OCI-LY3 (cell line): ENCODE data around the gene APOC1.
A peak's percentile ranks its signal among the peaks of the same experiment; 100 is the strongest.
"Not testable (repeated sequence)": the region's sequence is repeated elsewhere in the genome, so short reads cannot be mapped to it uniquely, and the experiment has no call there.

Source experiments
- H2AFZ ChIP-seq: fragments of 200-600, 300-600 bp; shearing (Covaris generic); 2 replicates; pipeline ENCODE4 v1.6.0; 2014; ENCODE audit warnings: antibody characterized with exemption, low read depth, low read length
- H3K27ac ChIP-seq: fragments of 200-600, 300-600 bp; sonication (generic); 2 replicates; pipeline ENCODE4 v1.5.1; 2014; ENCODE audit warnings: mild to moderate bottlenecking, low read length, moderate library complexity, mixed read lengths
- H3K27me3 ChIP-seq: fragments of 200-600, 300-600 bp; sonication (generic); 2 replicates; pipeline ENCODE4 v1.6.1; 2014; ENCODE audit warnings: low read depth, low read length, mixed read lengths
- H3K36me3 ChIP-seq: fragments of 200-600, 300-600 bp; sonication (generic); replicated peaks from 2 replicates; pipeline ENCODE3; 2014; ENCODE audit warnings: low read depth, low read length, mixed read lengths
- H3K4me1 ChIP-seq: fragments of 300-600, 200-600 bp; sonication (generic); 2 replicates; pipeline ENCODE4 v1.6.1; 2014; ENCODE audit warnings: low read length, mixed read lengths
- H3K4me2 ChIP-seq: fragments of 200-600, 300-600 bp; sonication (generic); 2 replicates; pipeline ENCODE4 v1.6.1; 2014; ENCODE audit warnings: low read length, mixed read lengths
- H3K4me3 ChIP-seq: fragments of 300-600, 200-600 bp; sonication (generic); 2 replicates; pipeline ENCODE4 v1.5.1; 2014; ENCODE audit warnings: antibody characterized with exemption, mild to moderate bottlenecking, low read length, moderate library complexity
- H3K79me2 ChIP-seq: fragments of 300-600, 200-600 bp; shearing (Covaris generic); 2 replicates; pipeline ENCODE4 v1.6.1; 2014; ENCODE audit warnings: mild to moderate bottlenecking, low read length, mixed read lengths
- H3K9ac ChIP-seq: fragments of 300-600, 200-600 bp; shearing (Covaris generic); 2 replicates; pipeline ENCODE4 v1.6.0; 2014; ENCODE audit warnings: mild to moderate bottlenecking, low read length, moderate library complexity
- H3K9me3 ChIP-seq: fragments of 200-600, 300-600 bp; shearing (Covaris generic); 2 replicates; pipeline ENCODE4 v1.6.1; 2014; ENCODE audit warnings: low read length, mixed read lengths; ENCODE audit not compliant: insufficient read depth
- H4K20me1 ChIP-seq: fragments of 200-600, 300-600 bp; sonication (generic); 2 replicates; pipeline ENCODE4 v1.6.1; 2016; ENCODE audit warnings: low read length, mixed read lengths; ENCODE audit not compliant: insufficient read depth
- CTCF ChIP-seq: fragments of 200-600, 300-600 bp; sonication (generic); IDR thresholded peaks from 2 replicates; pipeline ENCODE4 v1.5.1; 2014; ENCODE audit warnings: antibody characterized with exemption, low read length, low read depth
- EZH2phosphoT487 ChIP-seq: fragments of 200-600 bp; shearing (Covaris generic); IDR thresholded peaks from 2 replicates; pipeline ENCODE4 v1.6.1; 2018; ENCODE audit warnings: antibody characterized with exemption, mixed run types, low read depth

APOC1 gene

DNA sequence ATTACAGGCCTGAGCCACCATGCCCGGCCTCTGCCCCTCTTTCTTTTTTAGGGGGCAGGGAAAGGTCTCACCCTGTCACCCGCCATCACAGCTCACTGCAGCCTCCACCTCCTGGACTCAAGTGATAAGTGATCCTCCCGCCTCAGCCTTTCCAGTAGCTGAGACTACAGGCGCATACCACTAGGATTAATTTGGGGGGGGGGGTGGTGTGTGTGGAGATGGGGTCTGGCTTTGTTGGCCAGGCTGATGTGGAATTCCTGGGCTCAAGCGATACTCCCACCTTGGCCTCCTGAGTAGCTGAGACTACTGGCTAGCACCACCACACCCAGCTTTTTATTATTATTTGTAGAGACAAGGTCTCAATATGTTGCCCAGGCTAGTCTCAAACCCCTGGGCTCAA is 4.6 kb upstream of the APOC1 start:
- Histone ChIP-seq H4K20me1 (no peaks in the 10 kb centered on the region), H3K27me3 (peaks cover 2% of the 10 kb centered on the region; the same call in 1 of the 2 replicates), H3K9me3 (no peaks in the 10 kb centered on the region), H3K36me3 (no peaks in the 10 kb centered on the region), H3K9ac (no peak overlapping the region), H2AFZ (no peak overlapping the region), H3K4me3 (no peak overlapping the region), H3K4me2 (no peak overlapping the region), H3K27ac (no peak overlapping the region), H3K4me1 (peaks cover 18% of the 10 kb centered on the region), H3K79me2 (no peaks in the 10 kb centered on the region)
- TF ChIP-seq CTCF (no peak), EZH2phosphoT487 (no peak)

DNA sequence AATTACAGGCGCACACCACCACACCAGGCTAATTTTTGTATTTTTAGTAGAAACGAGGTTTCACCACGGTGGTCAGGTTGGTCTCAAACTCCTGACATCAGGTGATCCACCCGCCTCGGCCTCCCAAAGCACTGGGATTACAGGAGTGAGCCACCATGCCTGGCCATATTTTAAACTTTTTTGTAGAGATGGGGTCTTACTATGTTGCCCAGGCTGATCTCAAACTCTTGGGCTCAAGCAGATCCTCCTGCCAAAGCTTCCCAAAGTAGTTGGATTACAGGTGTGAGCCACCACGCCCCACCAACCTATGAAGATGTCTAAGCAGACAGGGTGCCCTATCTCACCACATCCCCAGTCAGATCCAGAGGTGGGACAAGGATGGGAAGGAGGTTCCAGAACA is 2.5 kb upstream of the APOC1 start:
- H3K4me3 ChIP-seq, H3K9me3 ChIP-seq, H3K4me2 ChIP-seq, H3K27ac ChIP-seq, H4K20me1 ChIP-seq, H3K27me3 ChIP-seq, H3K9ac ChIP-seq, H2AFZ ChIP-seq, H3K79me2 ChIP-seq, H3K36me3 ChIP-seq: not testable (repeated sequence)
- peaks cover 21% of the 10 kb centered on the region for H3K4me1 ChIP-seq

DNA sequence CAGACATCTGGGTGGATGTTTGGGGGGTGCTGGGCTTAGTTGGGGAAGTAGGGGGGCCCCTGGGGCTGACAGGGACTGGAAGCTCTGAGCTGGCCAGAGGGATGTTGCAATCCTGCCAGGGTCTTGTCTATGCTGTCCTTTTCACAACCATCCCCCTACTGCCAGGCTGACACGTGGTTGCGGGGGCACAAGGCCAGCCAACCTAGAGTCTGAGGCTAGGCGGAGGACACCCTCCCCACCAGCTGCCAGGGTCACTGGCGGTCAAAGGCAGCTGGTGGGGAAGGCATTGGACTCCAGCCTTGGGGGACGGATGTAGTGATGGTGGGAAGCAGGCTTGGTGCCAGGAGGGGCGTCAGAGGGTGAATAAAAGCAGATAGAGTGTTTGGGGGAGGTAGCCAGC is 1.6 kb upstream of the APOC1 start:
- no peak overlapping the region for H3K27ac ChIP-seq
- H3K4me1 ChIP-seq, result peaks cover 21% of the 10 kb centered on the region
- no peak overlapping the region for H3K4me2 ChIP-seq
- H3K36me3 ChIP-seq, result no peaks in the 10 kb centered on the region
- H3K9ac ChIP-seq, result no peak overlapping the region
- peaks cover 2% of the 10 kb centered on the region; the same call in 1 of the 2 replicates for H3K27me3 ChIP-seq
- H4K20me1 ChIP-seq, result no peaks in the 10 kb centered on the region
- no peaks in the 10 kb centered on the region for H3K9me3 ChIP-seq
- TF ChIP-seq EZH2phosphoT487 (no peak), CTCF (no peak)
- H3K4me3 ChIP-seq, result no peak overlapping the region
- H2AFZ ChIP-seq, result no peak overlapping the region
- no peaks in the 10 kb centered on the region for H3K79me2 ChIP-seq

- peaks cover 21% of the 10 kb centered on the region for H3K4me1 ChIP-seq
These were observed 636 bp upstream of the APOC1 start for GRCh38 chr19:44913512-44914432.

GRCh38 chr19:44924243-44924725 is 9.9 kb downstream of the APOC1 start:
- H3K9ac ChIP-seq, result no peak overlapping the region
- H2AFZ ChIP-seq, result no peak overlapping the region
- H3K4me1 ChIP-seq, result no peaks in the 10 kb centered on the region
- H3K79me2 ChIP-seq, result no peaks in the 10 kb centered on the region
- no peak overlapping the region for H3K4me2 ChIP-seq
- no peak for TF ChIP-seq EZH2phosphoT487
- TF ChIP-seq CTCF, result no peak
- H3K4me3 ChIP-seq, result no peak overlapping the region
- peaks cover 22% of the 10 kb centered on the region for H3K27me3 ChIP-seq
- H3K9me3 ChIP-seq, result no peaks in the 10 kb centered on the region
- H4K20me1 ChIP-seq, result no peaks in the 10 kb centered on the region
- H3K27ac ChIP-seq, result no peak overlapping the region
- H3K36me3 ChIP-seq, result no peaks in the 10 kb centered on the region

More at GRCh38 chr19:44913512-44914432, 636 bp upstream of the APOC1 start:
- Histone ChIP-seq H3K9ac (peak overlapping the region; percentile 81), H3K4me3 (peak overlapping the region; percentile 74), H3K4me2 (peak overlapping the region; percentile 85)
- not testable (repeated sequence) for H3K79me2 ChIP-seq, H4K20me1 ChIP-seq, H3K36me3 ChIP-seq, H3K9me3 ChIP-seq, H3K27me3 ChIP-seq, H2AFZ ChIP-seq, H3K27ac ChIP-seq
